Endodermal cell (in vitro differentiated cells): ENCODE measurements around the gene B4GALT1. TPM values are rescaled to one million over a fixed set of nuclear protein-coding genes. Genes with fewer than 3 reads are reported as not detected.
"Not testable (repeated sequence)": the region's sequence is repeated elsewhere in the genome, so short reads cannot be mapped to it uniquely, and the experiment has no call there.

Experiments used
- DNase-seq: peaks from one replicate; pipeline ENCODE4 v3.0.0-alpha.2; 2017
- H3K27ac ChIP-seq: 2 replicates; pipeline ENCODE4 v1.5.1; 2013; ENCODE audit warnings: mild to moderate bottlenecking, low read depth, low read length, moderate library complexity
- H3K27me3 ChIP-seq: 2 replicates; pipeline ENCODE4 v1.6.1; 2013; ENCODE audit warnings: mild to moderate bottlenecking, low read length, moderate library complexity; ENCODE audit not compliant: insufficient read depth, control insufficient read depth, poor library complexity, severe bottlenecking
- H3K36me3 ChIP-seq: 2 replicates; pipeline ENCODE4 v1.7.0; 2013; ENCODE audit warnings: mild to moderate bottlenecking, low read length, moderate library complexity; ENCODE audit not compliant: control insufficient read depth, insufficient read depth
- H3K4me1 ChIP-seq: one replicate; pipeline ENCODE4 v1.7.0; 2013; ENCODE audit warnings: low read length; ENCODE audit not compliant: control insufficient read depth, insufficient read depth
- H3K4me3 ChIP-seq: 2 replicates; pipeline ENCODE4 v1.5.1; 2013; ENCODE audit warnings: mild to moderate bottlenecking, low read length, moderate library complexity
- H3K9ac ChIP-seq: 2 replicates; pipeline ENCODE4 v1.6.1; 2013; ENCODE audit warnings: mild to moderate bottlenecking, low read length, moderate library complexity; ENCODE audit not compliant: poor library complexity, severe bottlenecking; ENCODE audit errors: extremely low read depth
- H3K9me3 ChIP-seq: 2 replicates; pipeline ENCODE4 v1.6.1; 2013; ENCODE audit warnings: mild to moderate bottlenecking, low read length, moderate library complexity; ENCODE audit not compliant: control insufficient read depth
- H3K27ac Mint-ChIP-seq: 2 replicates; pipeline ENCODE4 v1.8.0; 2020; ENCODE audit warnings: mixed read lengths
- H3K27me3 Mint-ChIP-seq: 2 replicates; pipeline ENCODE4 v1.8.0; 2021; ENCODE audit warnings: mild to moderate bottlenecking, mixed read lengths; ENCODE audit not compliant: insufficient read depth
- H3K36me3 Mint-ChIP-seq: 2 replicates; pipeline ENCODE4 v1.8.0; 2020; ENCODE audit warnings: low read depth, mixed read lengths
- H3K4me1 Mint-ChIP-seq: 2 replicates; pipeline ENCODE4 v1.8.0; 2020; ENCODE audit warnings: mixed read lengths
- H3K4me3 Mint-ChIP-seq: 2 replicates; pipeline ENCODE4 v1.8.0; 2020; ENCODE audit warnings: mild to moderate bottlenecking, moderate library complexity, mixed read lengths
- H3K9me3 Mint-ChIP-seq: 2 replicates; pipeline ENCODE4 v1.8.0; 2020; ENCODE audit warnings: mild to moderate bottlenecking, mixed read lengths
- CTCF ChIP-seq: fragments of 200-600 bp; sonication (generic); conservative IDR thresholded peaks from 2 replicates; pipeline ENCODE4 v1.5.0; 2021; ENCODE audit warnings: antibody characterized with exemption, mild to moderate bottlenecking
- WGBS, 2 experiments: methylation state at CpG; one replicate each; pipeline versions ENCODE4 v1.1.5 to v1.1.7; 2013; ENCODE audit warnings: missing lambda C conversion rate in 2 of 2, mixed read lengths in 1 of 2; ENCODE audit not compliant: insufficient coverage in 1 of 2, insufficient read length in 1 of 2; 5-methylcytosine and 5-hydroxymethylcytosine counted together
- total RNA-seq, 2 donors: library from RNA; stranded (reverse); fragmentation: NEBNext Ultra II Directional in 1 of 2; extraction: Animal tissue kit (Norgen Biotek cat#: 25700) in 1 of 2; gene quantifications; 2 replicates in 1 of 2; 3 replicates in 1 of 2; pipeline ENCODE4 v1.2.1, GENCODE V29; 2021

The B4GALT1 gene
- total RNA-seq, 2 donors from 2014 or later: 62.9 to 92.6 TPM

GRCh38 chr9:33161589-33162132, 5.5 kb downstream of the B4GALT1 start:
- no peak for DNase-seq
- H3K27ac ChIP-seq: no peak overlapping the region
- peaks cover 38% of the 10 kb centered on the region for H3K4me1 ChIP-seq
- peaks cover 71% of the 10 kb centered on the region for H3K4me1 Mint-ChIP-seq
- peak overlapping the region; percentile 25 for H3K4me3 Mint-ChIP-seq
- H3K27me3 Mint-ChIP-seq: no peaks in the 10 kb centered on the region
- TF ChIP-seq CTCF: no peak
- H3K9me3 ChIP-seq: no peaks in the 10 kb centered on the region
- peak overlapping the region; percentile 8 for H3K4me3 ChIP-seq
- no peaks in the 10 kb centered on the region for H3K9me3 Mint-ChIP-seq
- H3K36me3 Mint-ChIP-seq: no peaks in the 10 kb centered on the region
- no peaks in the 10 kb centered on the region for H3K36me3 ChIP-seq
- H3K9ac ChIP-seq: peak overlapping the region; percentile 16
- 80% methylated on average over 1 of the region's 1 CpG; no CpG with 5 or more reads in 1 of the 2 experiments for WGBS, 2 experiments
- H3K27ac Mint-ChIP-seq: peak overlapping the region; percentile 90
- no peaks in the 10 kb centered on the region for H3K27me3 ChIP-seq

- no peaks in the 10 kb centered on the region for H3K36me3 Mint-ChIP-seq
- peak overlapping the region; percentile 15 for H3K27ac ChIP-seq
- H3K27ac Mint-ChIP-seq: peak overlapping the region; percentile 90
- H3K4me3 Mint-ChIP-seq: peak overlapping the region; percentile 25
- H3K9me3 ChIP-seq: no peaks in the 10 kb centered on the region
- peaks cover 70% of the 10 kb centered on the region for H3K4me1 Mint-ChIP-seq
- peak overlapping the region; percentile 7 for H3K4me3 ChIP-seq
- 87 to 88% methylated on average over 5 of the region's 6 CpGs for WGBS, 2 experiments
- H3K27me3 Mint-ChIP-seq: no peaks in the 10 kb centered on the region
- no peak for TF ChIP-seq CTCF
- H3K9ac ChIP-seq: peak overlapping the region; percentile 16
- peak; percentile 71 for DNase-seq
- no peaks in the 10 kb centered on the region for H3K9me3 Mint-ChIP-seq
- H3K36me3 ChIP-seq: no peaks in the 10 kb centered on the region
- peaks cover 38% of the 10 kb centered on the region for H3K4me1 ChIP-seq
- no peaks in the 10 kb centered on the region for H3K27me3 ChIP-seq
Measured at GRCh38 chr9:33161011-33161588, 6.0 kb downstream of the B4GALT1 start.

DNA sequence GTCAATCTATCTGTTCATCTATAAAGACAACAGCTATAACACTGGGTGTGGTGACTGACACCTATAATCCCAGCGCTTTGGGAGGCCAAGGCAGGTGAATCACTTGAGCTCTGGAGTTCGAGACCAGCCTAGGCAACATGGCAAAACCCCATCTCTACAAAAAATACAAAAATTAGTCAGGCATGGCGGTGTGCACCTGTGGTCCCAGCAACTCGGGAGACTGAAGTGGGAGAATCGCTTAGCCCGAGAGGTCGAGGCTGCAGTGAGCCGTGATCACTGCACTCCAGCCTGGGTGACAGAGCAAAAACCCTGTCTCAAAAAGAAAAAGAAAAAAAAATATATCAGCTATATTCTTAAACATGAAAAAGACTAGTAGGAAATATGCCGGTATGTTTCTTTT, 6.7 kb downstream of the B4GALT1 start:
- H3K4me1 ChIP-seq: peaks cover 38% of the 10 kb centered on the region
- H3K27me3 Mint-ChIP-seq, H3K36me3 Mint-ChIP-seq, H3K9me3 ChIP-seq, H3K27ac ChIP-seq, H3K4me3 ChIP-seq, H3K9me3 Mint-ChIP-seq, DNase-seq, H3K9ac ChIP-seq, H3K4me3 Mint-ChIP-seq, H3K27me3 ChIP-seq, H3K36me3 ChIP-seq: not testable (repeated sequence)
- H3K27ac Mint-ChIP-seq: peak overlapping the region; percentile 90
- WGBS, 2 experiments: 92 to 94% methylated on average over 7 to 8 of the region's 9 CpGs
- H3K4me1 Mint-ChIP-seq: peaks cover 63% of the 10 kb centered on the region
